Loucy (cell line): ENCODE measurements around the gene TTC12.

Source experiments
- EZH2phosphoT487 ChIP-seq: fragments of 200-600 bp; IDR thresholded peaks from 2 replicates; pipeline ENCODE4 v1.6.1; 2018; ENCODE audit warnings: antibody characterized with exemption, mild to moderate bottlenecking, moderate library complexity, borderline replicate concordance
- TF ChIP-seq, protein P1 (sequence below): fragments of 200-600 bp; sonication (generic); conservative IDR thresholded peaks from 2 replicates; pipeline ENCODE4 v1.5.1; 2014; ENCODE audit warnings: mild to moderate bottlenecking, antibody characterized with exemption, low read length

DNA sequence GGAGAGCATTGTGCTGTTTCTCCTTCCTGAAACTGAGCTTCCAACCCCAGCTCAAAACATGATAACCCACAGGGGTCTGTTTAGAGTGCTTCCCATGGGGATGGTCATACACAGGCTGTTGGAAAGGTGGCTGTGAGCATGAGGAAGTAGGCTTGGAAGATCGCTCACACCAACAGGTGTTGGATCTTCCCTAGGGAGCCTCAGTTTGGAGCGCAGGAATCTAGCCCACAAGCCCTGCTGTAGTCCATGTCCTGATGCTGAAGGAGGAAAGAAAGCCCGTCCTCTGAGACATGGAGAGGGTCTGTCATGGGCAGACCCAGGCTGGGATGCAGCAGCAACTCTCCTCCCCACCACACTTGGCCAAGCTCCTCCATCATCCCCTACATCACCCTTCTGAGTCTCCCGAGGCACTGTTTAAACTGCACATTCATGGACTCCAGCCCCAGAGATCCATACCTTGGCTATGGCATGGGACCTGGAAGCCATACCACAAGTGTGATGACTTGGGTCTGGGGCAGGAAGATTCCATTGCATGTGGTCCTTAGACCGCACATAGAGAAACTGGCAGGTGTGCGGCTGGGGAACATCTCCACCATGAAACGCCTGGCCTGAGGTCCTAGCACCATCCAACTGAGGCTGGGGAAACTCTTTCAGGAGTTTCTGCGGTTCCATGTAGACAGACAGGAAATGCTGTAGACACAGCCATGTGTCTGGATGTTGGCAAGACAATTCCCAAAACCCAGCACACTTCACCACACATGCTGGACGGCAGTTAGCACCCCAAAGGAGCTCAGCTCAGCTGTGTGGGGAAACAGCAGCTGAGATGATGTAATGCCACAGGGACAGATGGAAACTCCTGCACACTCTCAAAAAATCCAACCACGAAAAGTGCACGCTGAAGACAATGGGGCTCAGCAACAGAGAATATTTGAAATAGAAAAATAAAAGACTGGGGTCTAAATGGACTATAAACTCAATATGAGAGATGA is 27.6 kb upstream of the TTC12 start:
- TF ChIP-seq, protein P1, sequence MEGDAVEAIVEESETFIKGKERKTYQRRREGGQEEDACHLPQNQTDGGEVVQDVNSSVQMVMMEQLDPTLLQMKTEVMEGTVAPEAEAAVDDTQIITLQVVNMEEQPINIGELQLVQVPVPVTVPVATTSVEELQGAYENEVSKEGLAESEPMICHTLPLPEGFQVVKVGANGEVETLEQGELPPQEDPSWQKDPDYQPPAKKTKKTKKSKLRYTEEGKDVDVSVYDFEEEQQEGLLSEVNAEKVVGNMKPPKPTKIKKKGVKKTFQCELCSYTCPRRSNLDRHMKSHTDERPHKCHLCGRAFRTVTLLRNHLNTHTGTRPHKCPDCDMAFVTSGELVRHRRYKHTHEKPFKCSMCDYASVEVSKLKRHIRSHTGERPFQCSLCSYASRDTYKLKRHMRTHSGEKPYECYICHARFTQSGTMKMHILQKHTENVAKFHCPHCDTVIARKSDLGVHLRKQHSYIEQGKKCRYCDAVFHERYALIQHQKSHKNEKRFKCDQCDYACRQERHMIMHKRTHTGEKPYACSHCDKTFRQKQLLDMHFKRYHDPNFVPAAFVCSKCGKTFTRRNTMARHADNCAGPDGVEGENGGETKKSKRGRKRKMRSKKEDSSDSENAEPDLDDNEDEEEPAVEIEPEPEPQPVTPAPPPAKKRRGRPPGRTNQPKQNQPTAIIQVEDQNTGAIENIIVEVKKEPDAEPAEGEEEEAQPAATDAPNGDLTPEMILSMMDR: no peak
- no peak for TF ChIP-seq EZH2phosphoT487
